Bronchial epithelial cell (primary cell): ENCODE measurements around the gene FBXO24. TPM values are rescaled to one million over a fixed set of nuclear protein-coding genes. Genes with fewer than 3 reads are reported as not detected.

Experiments
- DNase-seq: peaks from one replicate; pipeline ENCODE4 v3.0.0-alpha.2; 2010; ENCODE audit warnings: low read depth
- FAIRE-seq: peaks from 2 replicates; lab custom pipeline; 2011; peaks lifted over from hg19 to GRCh38; lab: Jason Lieb, UNC
- H3K27me3 ChIP-seq: 2 replicates; pipeline ENCODE4 v1.5.1; 2011; ENCODE audit warnings: low read length; ENCODE audit not compliant: control insufficient read depth, insufficient read depth
- H3K36me3 ChIP-seq: 2 replicates; pipeline ENCODE4 v1.5.1; 2011; ENCODE audit warnings: low read length; ENCODE audit not compliant: control insufficient read depth, insufficient read depth
- H3K4me3 ChIP-seq: 2 replicates; pipeline ENCODE4 v1.5.1; 2011; ENCODE audit warnings: mild to moderate bottlenecking, low read depth, low read length, control low read depth
- CTCF ChIP-seq: IDR thresholded peaks from 2 replicates; pipeline ENCODE4 v1.5.1; 2011; ENCODE audit warnings: mild to moderate bottlenecking, moderate library complexity, low read length, control low read depth, inconsistent platforms; ENCODE audit not compliant: insufficient read depth, severe bottlenecking
- total RNA-seq: library from RNA; depleted of rRNA; stranded (reverse); fragments of >200 nt; gene quantifications from 2 replicates; pipeline ENCODE4 v1.2.1, GENCODE V29; 2014

The FBXO24 gene
- total RNA-seq, 1 donor from 2014 or later, result 0.53 TPM

GRCh38 chr7:100595188-100595587, 9.1 kb downstream of the FBXO24 start:
- Histone ChIP-seq H3K4me3 (no peak overlapping the region), H3K27me3 (peaks cover under 1% of the 10 kb centered on the region), H3K36me3 (no peaks in the 10 kb centered on the region)
- no peak for DNase-seq
- no peak for FAIRE-seq
- no peak for TF ChIP-seq CTCF

GRCh38 chr7:100598425-100598824, 12.3 kb downstream of the FBXO24 start:
- Histone ChIP-seq H3K4me3 (no peak overlapping the region), H3K36me3 (no peaks in the 10 kb centered on the region), H3K27me3 (no peaks in the 10 kb centered on the region)
- DNase-seq (no peak), FAIRE-seq (no peak)
- TF ChIP-seq CTCF, result no peak

- TF ChIP-seq CTCF, result no peak
- H3K4me3 ChIP-seq, result no peak overlapping the region
- DNase-seq, result no peak
- FAIRE-seq, result no peak
- no peaks in the 10 kb centered on the region for H3K36me3 ChIP-seq
- no peaks in the 10 kb centered on the region for H3K27me3 ChIP-seq
Observed at GRCh38 chr7:100599911-100600729, 14.0 kb downstream of the FBXO24 start.

GRCh38 chr7:100600730-100601038, 14.6 kb downstream of the FBXO24 start:
- DNase-seq (no peak), FAIRE-seq (no peak)
- Histone ChIP-seq H3K4me3 (no peak overlapping the region), H3K36me3 (no peaks in the 10 kb centered on the region), H3K27me3 (no peaks in the 10 kb centered on the region)
- no peak for TF ChIP-seq CTCF

GRCh38 chr7:100602889-100603725, 17.0 kb downstream of the FBXO24 start:
- TF ChIP-seq CTCF, result no peak
- Histone ChIP-seq H3K27me3 (no peaks in the 10 kb centered on the region), H3K36me3 (no peaks in the 10 kb centered on the region), H3K4me3 (no peak overlapping the region)
- DNase-seq (no peak), FAIRE-seq (no peak)
